Activated B cell treated with CpG ODN at 0.5 μM for 24 hours (primary cell): ENCODE measurements around the gene TTC27. TPM values are rescaled to one million over a fixed set of nuclear protein-coding genes. Genes with fewer than 3 reads are reported as not detected.

Experiments
- ATAC-seq: fragments of 200-7000 bp; cut with Tn5 transposase; one replicate; pipeline ENCODE4 v1.10.0; 2021; ENCODE audit warnings: low read depth, mild to moderate bottlenecking, moderate library complexity
- CTCF ChIA-PET: fragments of 350-600 bp; sonication (Branson Sonifier 250); formaldehyde crosslinking; loops from one replicate; lab custom pipeline; 2021; ENCODE audit warnings: antibody characterized with exemption; lab: Charles Lee
- POLR2A ChIA-PET: fragments of 350-600 bp; sonication (Branson Sonifier 250); formaldehyde crosslinking; loops from one replicate; lab custom pipeline; 2021; ENCODE audit warnings: antibody characterized with exemption; lab: Charles Lee
- DNase-seq: peaks from one replicate; pipeline ENCODE4 v3.0.0; 2022
- H3K27ac Mint-ChIP-seq: one replicate; pipeline ENCODE4 v1.8.0; 2020; ENCODE audit warnings: mixed read lengths
- H3K27me3 Mint-ChIP-seq: one replicate; pipeline ENCODE4 v1.8.0; 2021; ENCODE audit warnings: mixed read lengths
- H3K36me3 Mint-ChIP-seq: one replicate; pipeline ENCODE4 v1.8.0; 2021; ENCODE audit warnings: low read depth, mixed read lengths
- H3K4me1 Mint-ChIP-seq: one replicate; pipeline ENCODE4 v1.8.0; 2021; ENCODE audit warnings: mixed read lengths
- H3K4me3 Mint-ChIP-seq: one replicate; pipeline ENCODE4 v1.8.0; 2020; ENCODE audit warnings: mild to moderate bottlenecking, mixed read lengths
- H3K9me3 Mint-ChIP-seq: one replicate; pipeline ENCODE4 v1.8.0; 2020; ENCODE audit warnings: mixed read lengths
- CTCF ChIP-seq: fragments of 200-600 bp; IDR thresholded peaks from one replicate; pipeline ENCODE4 v1.8.0; 2022; ENCODE audit warnings: antibody characterized with exemption, mild to moderate bottlenecking
- intact Hi-C: fragments of 100-400 bp; cut with micrococcal nuclease; formaldehyde crosslinking; loops from one replicate; pipeline ENCODE4 v1.15.1; 2024
- total RNA-seq: library from RNA; stranded (reverse); gene quantifications from 2 replicates; pipeline ENCODE4 v1.2.3, GENCODE V29; 2022

TTC27 gene
- total RNA-seq, 1 donor from 2014 or later: 34.8 TPM

- ATAC-seq: no peak
- Mint-ChIP-seq H3K9me3 (peaks cover 2% of the 10 kb centered on the region), H3K36me3 (peaks cover 24% of the 10 kb centered on the region), H3K4me3 (no peak overlapping the region), H3K27ac (no peak overlapping the region), H3K4me1 (peaks cover 4% of the 10 kb centered on the region), H3K27me3 (no peaks in the 10 kb centered on the region)
- POLR2A ChIA-PET: no interaction called here
- intact Hi-C loops: no loop called here
- DNase-seq: no peak
- no peak for TF ChIP-seq CTCF
- CTCF ChIA-PET: interaction anchor here (0.8 kb wide), 1 partner anchor 759 kb away, joined by 3 read pairs; no protein-coding TSS in a partner anchor
Measured at GRCh38 chr2:32824070-32824809, 196.4 kb downstream of the TTC27 start.

GRCh38 chr2:32825291-32825712 is 197.5 kb downstream of the TTC27 start:
- Mint-ChIP-seq H3K27ac (no peak overlapping the region), H3K36me3 (peaks cover 14% of the 10 kb centered on the region), H3K27me3 (no peaks in the 10 kb centered on the region), H3K4me1 (peaks cover 4% of the 10 kb centered on the region), H3K4me3 (no peak overlapping the region), H3K9me3 (peaks cover 4% of the 10 kb centered on the region)
- ChIA-PET CTCF (no interaction called here), POLR2A (no interaction called here)
- intact Hi-C loops: no loop called here
- no peak for ATAC-seq
- DNase-seq: no peak
- TF ChIP-seq CTCF: no peak

- no peak for TF ChIP-seq CTCF
- Mint-ChIP-seq H3K9me3 (peaks cover 4% of the 10 kb centered on the region), H3K4me3 (no peak overlapping the region), H3K27ac (no peak overlapping the region), H3K4me1 (peaks cover 14% of the 10 kb centered on the region), H3K36me3 (no peaks in the 10 kb centered on the region), H3K27me3 (no peaks in the 10 kb centered on the region)
- ChIA-PET POLR2A (no interaction called here), CTCF (no interaction called here)
- DNase-seq (no peak), ATAC-seq (no peak)
- intact Hi-C loops: no loop called here
Measured at GRCh38 chr2:32830196-32830595, 202.3 kb downstream of the TTC27 start.

GRCh38 chr2:32832821-32833220 is 205.0 kb downstream of the TTC27 start:
- Mint-ChIP-seq H3K27ac (no peak overlapping the region), H3K36me3 (no peaks in the 10 kb centered on the region), H3K27me3 (no peaks in the 10 kb centered on the region), H3K4me3 (no peak overlapping the region), H3K9me3 (peaks cover 4% of the 10 kb centered on the region), H3K4me1 (peaks cover 17% of the 10 kb centered on the region)
- no peak for TF ChIP-seq CTCF
- POLR2A ChIA-PET: no interaction called here
- intact Hi-C loops: no loop called here
- ATAC-seq (no peak), DNase-seq (no peak)
- CTCF ChIA-PET: no interaction called here

- DNase-seq: no peak
- Mint-ChIP-seq H3K9me3 (peaks cover 4% of the 10 kb centered on the region), H3K27me3 (no peaks in the 10 kb centered on the region), H3K27ac (no peak overlapping the region), H3K4me1 (peaks cover 23% of the 10 kb centered on the region), H3K4me3 (no peak overlapping the region), H3K36me3 (no peaks in the 10 kb centered on the region)
- no peak for ATAC-seq
- POLR2A ChIA-PET: no interaction called here
- intact Hi-C loops: no loop called here
- no peak for TF ChIP-seq CTCF
- CTCF ChIA-PET: no interaction called here
Measured at GRCh38 chr2:32833709-32834108, 205.9 kb downstream of the TTC27 start.
